Activated T-cell treated with anti-CD3 and anti-CD28 coated beads, Interleukin-2, amount 50 U/mL, for 24 hours (primary cell): ENCODE data around the gene GNAZ.

Source experiments
- DNase-seq: peaks from one replicate; pipeline ENCODE4 v3.0.0-alpha.2; 2020
- H3K27ac Mint-ChIP-seq: 2 replicates; pipeline ENCODE4 v1.8.0; 2020; ENCODE audit warnings: mild to moderate bottlenecking, mixed read lengths
- H3K27me3 Mint-ChIP-seq: 2 replicates; pipeline ENCODE4 v1.8.0; 2020; ENCODE audit warnings: mixed read lengths
- H3K36me3 Mint-ChIP-seq: 2 replicates; pipeline ENCODE4 v1.8.0; 2020; ENCODE audit warnings: low read depth, mixed read lengths
- H3K4me1 Mint-ChIP-seq: 2 replicates; pipeline ENCODE4 v1.8.0; 2020; ENCODE audit warnings: low read depth, mixed read lengths
- H3K4me3 Mint-ChIP-seq: 2 replicates; pipeline ENCODE4 v1.8.0; 2020; ENCODE audit warnings: mild to moderate bottlenecking, moderate library complexity, mixed read lengths
- H3K9me3 Mint-ChIP-seq: 2 replicates; pipeline ENCODE4 v1.8.0; 2020; ENCODE audit warnings: mixed read lengths

The GNAZ gene

GRCh38 chr22:23114721-23115020, 44.4 kb downstream of the GNAZ start:
- Mint-ChIP-seq H3K27me3 (no peaks in the 10 kb centered on the region), H3K27ac (no peak overlapping the region), H3K4me1 (peaks cover 8% of the 10 kb centered on the region)

GRCh38 chr22:23115369-23115768, 45.0 kb downstream of the GNAZ start:
- peaks cover 5% of the 10 kb centered on the region for H3K36me3 Mint-ChIP-seq
- H3K4me1 Mint-ChIP-seq = peaks cover 13% of the 10 kb centered on the region
- H3K4me3 Mint-ChIP-seq = no peak overlapping the region
- no peaks in the 10 kb centered on the region for H3K27me3 Mint-ChIP-seq
- no peak for DNase-seq
- no peaks in the 10 kb centered on the region for H3K9me3 Mint-ChIP-seq
- H3K27ac Mint-ChIP-seq = no peak overlapping the region

More at GRCh38 chr22:23114721-23115020, 44.4 kb downstream of the GNAZ start:
- Mint-ChIP-seq H3K36me3 (peaks cover 5% of the 10 kb centered on the region), H3K4me3 (no peak overlapping the region), H3K9me3 (no peaks in the 10 kb centered on the region)
- no peak for DNase-seq

- Mint-ChIP-seq H3K4me1 (peaks cover 13% of the 10 kb centered on the region), H3K4me3 (no peak overlapping the region), H3K36me3 (peaks cover 5% of the 10 kb centered on the region), H3K27me3 (no peaks in the 10 kb centered on the region), H3K9me3 (no peaks in the 10 kb centered on the region), H3K27ac (no peak overlapping the region)
- no peak for DNase-seq
Measured at GRCh38 chr22:23115825-23116494, 45.6 kb downstream of the GNAZ start.

GRCh38 chr22:23116506-23117263, 46.4 kb downstream of the GNAZ start:
- Mint-ChIP-seq H3K36me3 (peaks cover 5% of the 10 kb centered on the region), H3K27me3 (no peaks in the 10 kb centered on the region), H3K9me3 (no peaks in the 10 kb centered on the region), H3K4me3 (no peak overlapping the region), H3K27ac (no peak overlapping the region), H3K4me1 (peaks cover 13% of the 10 kb centered on the region)
- DNase-seq = no peak

- peaks cover 5% of the 10 kb centered on the region for H3K36me3 Mint-ChIP-seq
- DNase-seq = no peak
- H3K27ac Mint-ChIP-seq = no peak overlapping the region
Measured at GRCh38 chr22:23117275-23117674, 47.0 kb downstream of the GNAZ start.

GRCh38 chr22:23117891-23118646, 47.8 kb downstream of the GNAZ start:
- no peak for DNase-seq
- H3K4me3 Mint-ChIP-seq = no peak overlapping the region
- H3K9me3 Mint-ChIP-seq = no peaks in the 10 kb centered on the region
- H3K36me3 Mint-ChIP-seq = peaks cover 5% of the 10 kb centered on the region
- H3K4me1 Mint-ChIP-seq = peaks cover 13% of the 10 kb centered on the region
- H3K27me3 Mint-ChIP-seq = no peaks in the 10 kb centered on the region
- no peak overlapping the region for H3K27ac Mint-ChIP-seq

More at GRCh38 chr22:23117275-23117674, 47.0 kb downstream of the GNAZ start:
- Mint-ChIP-seq H3K9me3 (no peaks in the 10 kb centered on the region), H3K27me3 (no peaks in the 10 kb centered on the region), H3K4me3 (no peak overlapping the region), H3K4me1 (peaks cover 13% of the 10 kb centered on the region)

- H3K4me3 Mint-ChIP-seq = no peak overlapping the region
- peaks cover 5% of the 10 kb centered on the region for H3K36me3 Mint-ChIP-seq
- H3K27ac Mint-ChIP-seq = peak overlapping the region; percentile 91
- peak; percentile 38 for DNase-seq
- H3K4me1 Mint-ChIP-seq = peaks cover 13% of the 10 kb centered on the region
- no peaks in the 10 kb centered on the region for H3K9me3 Mint-ChIP-seq
- H3K27me3 Mint-ChIP-seq = no peaks in the 10 kb centered on the region
Measured at GRCh38 chr22:23118647-23119493, 48.6 kb downstream of the GNAZ start.

- Mint-ChIP-seq H3K27me3 (no peaks in the 10 kb centered on the region), H3K36me3 (peaks cover 5% of the 10 kb centered on the region), H3K4me1 (peaks cover 13% of the 10 kb centered on the region), H3K27ac (peak overlapping the region; percentile 91), H3K9me3 (no peaks in the 10 kb centered on the region), H3K4me3 (no peak overlapping the region)
- peak; percentile 73 for DNase-seq
Measured at GRCh38 chr22:23119494-23120414, 49.4 kb downstream of the GNAZ start.

- no peak for DNase-seq
- Mint-ChIP-seq H3K4me3 (no peak overlapping the region), H3K36me3 (peaks cover 5% of the 10 kb centered on the region), H3K27ac (peak overlapping the region; percentile 91), H3K9me3 (no peaks in the 10 kb centered on the region), H3K27me3 (no peaks in the 10 kb centered on the region), H3K4me1 (peaks cover 13% of the 10 kb centered on the region)
Measured at GRCh38 chr22:23120415-23120899, 50.1 kb downstream of the GNAZ start.

GRCh38 chr22:23121000-23121421, 50.7 kb downstream of the GNAZ start:
- Mint-ChIP-seq H3K4me1 (peaks cover 13% of the 10 kb centered on the region), H3K9me3 (no peaks in the 10 kb centered on the region), H3K36me3 (peaks cover 5% of the 10 kb centered on the region), H3K27me3 (no peaks in the 10 kb centered on the region), H3K4me3 (no peak overlapping the region), H3K27ac (no peak overlapping the region)
- DNase-seq = no peak

GRCh38 chr22:23121424-23121823, 51.1 kb downstream of the GNAZ start:
- no peak for DNase-seq
- H3K4me3 Mint-ChIP-seq = no peak overlapping the region
- peaks cover 5% of the 10 kb centered on the region for H3K36me3 Mint-ChIP-seq
- H3K4me1 Mint-ChIP-seq = peaks cover 13% of the 10 kb centered on the region
- no peaks in the 10 kb centered on the region for H3K27me3 Mint-ChIP-seq
- no peaks in the 10 kb centered on the region for H3K9me3 Mint-ChIP-seq
- H3K27ac Mint-ChIP-seq = no peak overlapping the region

- DNase-seq = no peak
- H3K27me3 Mint-ChIP-seq = no peaks in the 10 kb centered on the region
- no peak overlapping the region for H3K27ac Mint-ChIP-seq
- H3K4me3 Mint-ChIP-seq = no peak overlapping the region
- H3K36me3 Mint-ChIP-seq = peaks cover 5% of the 10 kb centered on the region
- H3K4me1 Mint-ChIP-seq = peaks cover 13% of the 10 kb centered on the region
- H3K9me3 Mint-ChIP-seq = no peaks in the 10 kb centered on the region
Measured at GRCh38 chr22:23122216-23122957, 52.1 kb downstream of the GNAZ start.
